HUDEP-2 (cell line): ENCODE measurements around the gene LASP1NB.

ENCODE experiments used
- DNase-seq, 76 experiments: peaks; one replicate each; lab custom pipeline; 2025; ENCODE audit not compliant: unreplicated experiment in 76 of 76; lab: John Stamatoyannopoulos, UW

LASP1NB gene

DNA sequence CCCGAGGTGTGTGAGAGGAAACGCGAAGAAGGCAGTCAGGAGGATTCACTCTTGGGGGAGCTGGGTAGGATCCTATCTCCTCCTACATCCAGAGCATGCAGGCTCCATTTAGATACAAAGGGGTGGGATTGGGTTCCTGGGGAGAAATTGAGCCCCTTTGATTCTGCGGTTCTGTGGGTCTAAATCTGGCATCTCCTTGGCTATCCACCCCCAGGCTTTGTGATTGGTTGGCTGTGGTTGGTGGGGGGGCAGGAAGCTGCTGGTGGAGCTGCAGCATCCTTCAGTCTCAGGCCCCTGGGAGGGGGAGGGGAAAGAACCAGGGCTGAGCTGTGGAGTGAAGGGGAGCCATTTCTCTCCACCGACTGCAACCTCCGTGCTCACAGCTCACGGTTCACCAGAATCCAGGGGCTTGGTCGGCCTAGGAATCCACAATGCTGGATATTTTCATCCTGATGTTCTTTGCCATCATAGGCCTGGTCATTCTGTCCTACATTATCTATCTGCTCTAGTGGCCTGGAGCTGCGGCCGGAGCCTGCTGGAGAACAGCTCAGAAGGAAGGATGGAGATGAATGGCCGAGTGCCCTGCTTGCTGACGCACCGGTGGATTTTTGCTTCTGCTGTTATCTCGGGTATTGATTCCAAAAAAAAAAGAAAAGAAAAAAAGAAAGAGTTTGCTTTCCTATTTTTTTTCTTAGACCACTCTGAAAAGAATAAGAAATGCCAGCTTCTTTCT is at the start of gene LASP1NB:
Gene LASP1NB (plus strand): TSS at position 352 of the 733 bp plus-strand sequence.
- DNase-seq = no peak

DNA sequence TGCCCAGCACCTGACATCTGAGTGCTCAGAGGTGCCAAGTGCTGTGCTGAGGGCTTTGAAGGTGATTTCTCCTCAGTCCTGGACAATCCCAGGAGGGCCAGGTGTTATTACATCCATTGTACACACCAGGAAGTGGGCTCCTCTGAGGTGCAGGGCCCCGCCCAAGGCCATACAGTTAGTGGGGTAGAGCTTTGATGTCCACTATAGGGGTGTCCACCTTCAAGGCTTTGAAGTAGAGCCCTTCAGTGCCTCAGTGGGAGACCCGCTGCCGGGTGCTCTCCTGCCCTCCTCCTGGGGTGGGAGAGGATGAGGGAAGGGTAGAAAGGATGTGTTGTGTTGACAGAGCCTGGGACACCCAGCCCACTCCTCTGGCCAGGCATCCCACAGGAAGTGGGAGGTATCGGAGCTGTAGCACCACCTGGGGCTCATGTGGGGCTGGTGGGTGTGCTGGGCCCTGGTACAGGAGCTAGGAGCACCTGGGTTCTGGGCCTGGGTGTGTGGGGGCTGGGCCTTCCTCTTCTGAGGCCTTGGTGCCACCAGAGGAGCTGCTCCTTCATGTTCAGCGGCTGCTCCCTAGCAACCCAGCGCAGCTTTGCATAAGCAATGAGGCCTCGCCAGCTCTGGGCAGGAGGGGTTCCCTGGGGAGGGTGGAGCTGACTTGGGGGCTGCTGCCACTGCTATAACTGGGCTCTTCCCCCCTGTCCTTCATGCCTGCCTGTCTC is 48.1 kb upstream of the LASP1NB start:
- DNase-seq = no peak

DNA sequence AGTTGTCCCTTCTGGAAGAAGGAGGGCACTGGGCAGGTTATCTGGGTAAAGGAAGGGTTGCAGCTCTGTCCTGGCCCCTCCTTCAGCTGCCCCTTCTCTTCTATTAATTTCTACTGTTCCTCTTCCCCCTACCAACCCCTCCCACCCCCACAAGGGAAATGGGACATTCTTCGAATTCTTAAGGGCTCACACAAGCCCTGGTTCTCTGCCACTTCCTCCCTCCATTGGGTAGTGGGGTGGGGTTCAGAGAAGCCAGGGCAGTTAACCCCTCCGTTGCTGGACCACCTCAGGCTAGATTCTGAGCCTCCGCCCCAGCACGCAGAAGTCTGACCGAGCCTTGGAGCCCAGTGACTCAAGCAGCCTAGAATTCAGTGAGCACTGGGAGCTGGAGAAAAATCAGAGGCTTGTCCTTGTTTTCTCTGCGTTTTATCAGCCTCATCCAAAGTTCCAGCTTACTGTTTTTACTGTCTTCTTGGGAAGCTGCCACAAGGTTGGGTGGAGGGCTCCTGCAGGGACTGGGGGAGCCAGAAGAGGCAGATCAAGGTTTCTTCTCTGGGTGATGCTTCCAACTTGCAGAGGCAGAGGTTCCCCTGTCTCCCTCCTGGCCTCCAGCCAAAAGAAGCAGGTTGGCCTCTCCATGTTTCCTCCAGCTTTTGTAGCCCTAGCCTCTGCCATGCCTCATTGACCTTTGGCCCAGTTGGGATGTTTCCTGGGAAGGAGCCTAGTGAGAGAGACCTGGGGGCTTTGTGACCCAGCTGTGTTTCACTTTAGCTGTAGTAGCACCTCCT is 45.3 kb upstream of the LASP1NB start:
- DNase-seq = no peak

DNA sequence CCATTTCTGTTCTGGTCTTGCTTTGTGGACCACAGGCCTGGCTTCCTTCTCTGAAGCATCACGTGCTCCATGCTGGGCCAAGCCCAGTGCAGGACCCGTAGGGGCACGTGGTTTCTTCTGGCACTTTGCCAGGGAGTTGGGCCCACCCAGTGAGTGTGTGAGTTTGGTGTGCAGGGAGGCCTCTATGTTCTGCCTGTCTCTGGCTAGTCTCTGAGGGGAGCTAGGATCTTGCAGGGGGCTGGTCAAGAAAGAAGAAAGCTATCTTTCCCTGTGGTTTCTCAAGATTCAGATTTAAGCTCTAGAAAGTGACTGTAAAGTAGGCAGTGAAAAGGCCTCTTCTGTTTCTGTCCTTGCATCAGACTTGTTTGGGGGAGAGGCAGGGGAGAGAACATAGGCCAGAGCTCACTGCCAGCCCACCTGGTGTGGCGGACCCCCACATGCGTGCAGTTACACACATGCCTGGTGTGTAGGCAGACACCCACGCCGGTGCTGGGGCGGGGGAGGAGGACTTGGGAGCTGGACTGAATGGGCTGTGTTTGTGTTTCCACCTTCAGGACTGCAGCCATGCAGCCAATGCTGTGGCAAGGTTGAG is 43.7 kb upstream of the LASP1NB start:
- DNase-seq = peak in 73 of 76 experiments; percentile 14 to 92 (median 80)

DNA sequence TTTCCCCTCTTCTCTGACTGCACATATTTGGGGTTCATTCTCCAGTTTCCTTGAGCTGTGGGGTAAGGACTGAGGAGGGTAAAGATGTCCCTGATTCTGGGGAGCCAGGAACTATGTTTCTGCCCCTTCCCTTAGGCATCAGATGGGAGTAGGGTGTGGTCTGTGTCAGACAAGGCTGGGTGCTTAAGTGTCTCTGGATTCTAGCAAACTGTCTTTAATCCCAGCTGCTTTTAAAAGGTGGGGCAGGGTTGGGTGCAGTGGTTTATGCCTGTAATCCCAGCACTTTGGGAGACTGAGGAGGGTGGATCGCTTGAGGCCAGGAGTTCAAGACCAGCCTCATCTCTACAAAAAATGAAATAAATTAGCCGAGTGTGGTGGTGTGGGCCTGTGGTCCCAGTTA is 42.5 kb upstream of the LASP1NB start:
- DNase-seq = no peak

DNA sequence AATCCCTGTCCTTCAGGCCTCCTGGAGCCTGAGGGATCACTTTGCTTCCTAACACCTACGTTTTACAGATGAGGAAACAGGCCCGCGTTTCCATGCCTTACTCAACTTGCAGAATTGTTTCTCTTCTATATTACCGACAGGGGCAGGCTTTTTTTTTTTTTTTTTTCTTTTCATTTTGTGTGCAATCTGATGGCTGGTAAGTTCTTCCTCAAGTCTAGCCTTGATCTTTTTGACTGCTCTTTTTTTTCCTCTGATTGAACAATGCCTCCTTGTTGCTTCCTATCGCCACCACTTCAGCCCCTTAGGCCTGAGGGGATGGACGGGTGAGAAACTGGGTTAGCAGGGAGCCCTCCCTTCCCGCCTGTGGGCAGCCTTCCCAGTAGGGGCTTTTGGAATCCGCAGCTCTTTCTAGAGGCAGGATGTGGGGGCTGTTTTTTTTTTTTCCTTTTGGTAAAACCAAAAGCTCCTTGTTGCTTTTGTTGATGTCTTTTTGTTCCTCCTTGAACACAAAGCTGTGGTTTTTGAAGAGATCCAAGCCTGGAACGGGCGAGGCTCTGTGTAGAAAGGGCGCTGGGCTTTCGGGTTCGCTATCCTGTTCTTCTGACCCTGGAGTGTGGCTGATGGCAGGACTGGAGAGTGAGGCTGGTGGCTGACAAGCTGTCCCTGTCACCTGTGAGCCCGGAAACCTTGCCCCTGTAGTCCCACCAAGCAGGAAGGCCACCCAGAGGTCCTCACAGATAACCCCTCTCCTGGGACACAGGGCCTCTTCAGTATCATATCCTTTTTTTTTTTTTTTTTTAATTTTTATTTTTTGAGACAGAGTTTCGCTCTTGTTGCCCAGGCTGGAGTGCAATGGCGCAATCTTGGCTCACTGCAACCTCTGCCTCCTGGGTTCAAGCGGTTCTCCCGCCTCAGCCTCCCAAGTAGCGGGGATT is 41.6 kb upstream of the LASP1NB start:
- no peak for DNase-seq

DNA sequence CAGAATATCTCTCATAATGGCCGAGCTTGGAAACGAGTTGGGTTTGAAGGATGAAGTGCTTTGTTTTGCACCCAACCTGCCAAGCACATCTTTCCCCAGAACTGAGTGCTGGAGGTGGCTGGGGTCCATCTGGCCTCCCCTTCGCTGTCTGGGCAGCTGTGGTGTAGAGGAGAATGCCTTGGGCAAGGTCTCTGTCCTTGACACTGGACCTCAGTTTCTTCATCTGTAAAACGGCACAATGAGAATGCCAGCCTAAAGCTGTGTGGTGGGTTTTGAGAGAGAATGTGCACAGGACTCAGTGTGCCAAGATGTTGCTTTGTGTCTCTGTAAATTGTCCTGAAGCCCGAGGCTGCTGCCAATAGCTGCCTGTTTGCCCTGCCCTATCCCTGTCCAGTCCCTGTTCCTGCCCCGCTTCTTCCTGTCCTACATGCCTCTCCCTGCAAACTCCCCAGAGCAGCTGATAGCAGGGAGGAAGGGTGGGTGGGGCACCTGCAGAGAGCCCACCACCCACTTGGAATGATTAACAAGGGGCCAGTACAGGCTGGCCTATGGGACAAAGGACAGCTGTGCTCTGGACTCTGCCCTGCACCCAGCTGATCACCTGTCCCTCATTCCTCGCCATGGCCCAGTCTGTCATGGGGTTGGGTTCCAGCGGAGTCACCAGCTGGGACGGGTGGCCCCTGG is 40.2 kb upstream of the LASP1NB start:
- DNase-seq = no peak

DNA sequence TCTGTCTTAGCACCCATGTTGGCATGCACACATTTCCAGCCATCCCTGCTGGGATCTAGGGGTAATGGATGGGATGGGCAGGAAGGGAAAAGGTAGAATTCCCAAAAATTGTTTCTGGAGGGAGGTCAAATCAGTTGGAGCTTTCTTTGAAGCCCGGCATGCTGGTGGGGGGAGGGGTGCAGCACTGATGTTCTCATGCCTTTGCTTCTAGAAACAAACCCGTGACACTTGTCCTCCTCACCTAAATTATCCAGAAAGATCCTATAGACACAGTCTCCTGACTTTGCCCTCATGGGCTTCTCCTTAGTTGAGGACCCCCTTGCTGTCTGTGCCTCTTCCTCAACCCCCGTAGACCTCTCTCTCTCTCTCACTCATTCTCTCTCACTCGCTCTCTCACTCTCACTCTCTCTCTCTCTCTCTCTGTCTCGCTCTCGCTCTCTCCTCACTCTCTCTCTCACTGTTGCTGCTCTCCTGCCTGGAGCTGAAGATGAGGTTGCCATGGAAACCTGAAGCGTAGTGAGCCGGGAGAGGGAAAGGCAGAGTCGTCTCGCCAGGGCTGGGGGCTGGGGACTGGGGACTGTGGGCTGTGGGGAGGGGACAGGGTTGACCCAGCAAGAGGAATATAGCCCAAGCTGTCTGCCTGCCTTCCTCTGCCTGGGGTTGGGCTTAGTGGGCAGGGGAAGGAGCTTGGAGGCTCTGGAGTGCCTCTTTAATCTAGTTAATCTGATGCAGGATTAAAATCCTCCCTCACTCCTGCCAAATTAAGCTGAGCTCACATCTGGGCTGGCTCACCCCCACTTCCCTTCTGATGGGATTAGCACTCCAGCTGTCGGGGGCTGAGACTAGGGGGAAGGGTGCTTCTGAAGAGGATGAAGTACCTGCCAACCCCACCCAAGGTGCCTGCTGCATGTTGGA is 39.4 kb upstream of the LASP1NB start:
- DNase-seq = no peak

DNA sequence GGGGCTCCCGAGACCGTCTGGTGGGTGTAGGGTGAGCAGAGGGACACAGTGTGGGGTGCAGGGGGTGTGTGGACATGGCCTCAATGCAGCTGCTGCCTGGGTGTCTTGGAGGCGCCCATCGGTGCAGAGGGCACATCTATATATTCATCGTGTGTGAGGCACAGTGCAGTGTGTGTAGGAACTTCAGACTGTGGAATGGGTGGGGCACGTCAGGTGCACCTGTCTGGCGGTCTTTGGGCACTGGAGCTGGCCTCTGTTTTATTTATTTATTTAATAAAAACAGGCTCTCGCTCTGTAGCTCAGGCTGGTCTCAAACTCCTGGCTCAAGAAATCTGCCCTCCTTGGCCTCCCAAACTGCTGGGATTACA is 38.8 kb upstream of the LASP1NB start:
- DNase-seq = no peak

DNA sequence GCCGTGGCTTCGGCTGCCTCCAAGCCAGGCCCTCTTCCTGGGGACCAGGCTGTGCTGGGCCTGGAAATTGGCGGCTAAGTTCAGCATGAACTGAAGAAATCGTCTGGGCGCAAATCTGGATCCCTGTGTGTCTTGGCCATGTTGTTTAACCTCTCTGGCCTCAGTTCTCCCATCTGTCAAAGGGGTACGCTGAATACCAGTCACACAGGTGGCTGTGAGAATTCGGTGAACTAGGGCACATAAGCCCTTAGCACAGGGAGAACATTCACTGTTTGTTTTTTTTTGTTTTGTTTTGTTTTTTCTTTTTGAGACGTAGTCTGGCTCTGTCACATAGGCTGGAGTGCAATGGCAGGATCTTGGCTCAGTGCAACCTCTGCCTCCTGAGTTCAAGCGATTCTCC is 36.6 kb upstream of the LASP1NB start:
- no peak for DNase-seq

DNA sequence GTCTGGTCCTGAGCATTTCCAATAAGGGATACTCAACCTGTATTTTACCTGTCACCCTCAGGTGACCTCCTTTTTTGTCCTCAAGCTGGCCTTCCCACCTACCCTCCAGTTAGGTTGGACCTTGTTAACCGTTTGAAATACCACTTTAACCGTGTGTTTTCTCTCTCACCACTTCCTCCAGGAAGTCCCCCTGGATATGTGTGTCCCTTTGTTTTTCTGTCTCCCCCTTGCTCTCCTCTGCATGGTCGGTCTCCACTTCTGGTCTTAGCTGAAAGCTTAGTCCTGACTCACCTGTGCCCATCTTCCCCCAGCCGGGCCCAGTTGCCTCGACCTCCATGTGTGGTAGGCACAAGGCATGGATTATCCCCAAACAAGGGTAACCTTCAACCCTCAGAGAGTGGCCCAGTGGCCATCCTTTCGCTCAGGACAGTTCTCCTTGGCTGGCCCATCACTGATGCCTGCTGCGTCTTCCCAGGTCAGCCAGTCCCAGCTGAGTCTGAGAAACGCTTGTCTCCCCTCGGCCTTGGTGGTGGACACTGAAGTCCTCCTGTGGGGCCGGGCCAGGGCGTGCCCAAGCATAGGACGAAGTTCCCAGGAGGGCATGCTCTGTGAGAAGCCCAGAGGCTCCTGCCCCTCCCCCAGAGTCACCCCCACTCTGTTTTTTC is 35.5 kb upstream of the LASP1NB start:
- DNase-seq = no peak

DNA sequence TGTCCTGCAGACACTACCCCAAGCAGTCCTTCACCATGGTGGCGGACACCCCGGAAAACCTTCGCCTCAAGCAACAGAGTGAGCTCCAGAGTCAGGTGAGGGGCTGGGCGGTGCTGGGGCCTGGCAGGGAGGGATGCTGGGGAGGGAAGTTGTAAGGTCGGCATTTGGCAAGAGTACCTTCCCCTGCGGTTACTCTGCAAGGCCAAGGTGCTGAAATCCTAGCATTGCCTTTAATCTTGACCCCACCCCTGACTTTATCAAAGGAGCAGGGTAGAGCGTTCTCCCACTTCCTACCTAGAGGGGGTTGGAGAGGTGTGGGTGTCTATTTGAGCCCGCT is 35.0 kb upstream of the LASP1NB start:
- DNase-seq = no peak

DNA sequence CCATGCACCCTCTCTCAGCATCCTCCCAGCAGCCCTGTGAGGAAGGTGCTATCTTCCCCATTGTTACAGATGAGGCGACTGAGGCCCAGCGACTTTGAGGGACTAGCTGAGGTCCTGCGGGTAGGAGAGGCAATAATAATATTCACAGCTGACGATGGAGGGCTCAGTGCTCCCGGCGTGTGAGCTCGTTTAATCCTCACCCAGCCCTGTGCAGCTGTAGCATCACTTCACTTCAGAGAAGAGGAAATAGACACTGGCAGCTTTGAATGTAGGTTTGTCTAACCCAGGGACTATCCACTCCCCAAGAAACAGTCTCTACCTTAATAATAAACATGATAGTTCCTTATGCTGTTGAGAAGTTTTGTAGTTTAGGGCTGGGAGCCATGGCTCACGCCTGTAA is 34.0 kb upstream of the LASP1NB start:
- no peak for DNase-seq

DNA sequence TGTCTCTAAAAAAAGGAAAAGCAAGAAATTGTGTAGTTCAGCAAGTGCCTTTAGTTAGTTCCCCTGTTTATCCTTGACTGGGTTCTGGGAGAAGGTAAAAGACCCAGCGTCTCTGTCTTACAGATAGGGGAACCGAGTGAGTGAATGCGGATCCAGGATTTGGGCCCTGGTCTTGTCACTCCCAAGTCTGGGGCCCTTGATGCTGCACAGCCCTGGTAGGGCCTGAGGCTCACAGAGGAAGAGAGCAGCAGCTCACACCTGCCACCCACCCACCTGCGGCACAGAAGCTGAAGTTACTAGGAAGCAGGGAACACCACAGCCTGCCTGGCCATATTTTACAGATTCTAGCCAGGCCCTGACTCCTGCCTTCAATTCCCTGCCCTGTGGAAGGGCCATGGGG is 33.3 kb upstream of the LASP1NB start:
- no peak for DNase-seq

DNA sequence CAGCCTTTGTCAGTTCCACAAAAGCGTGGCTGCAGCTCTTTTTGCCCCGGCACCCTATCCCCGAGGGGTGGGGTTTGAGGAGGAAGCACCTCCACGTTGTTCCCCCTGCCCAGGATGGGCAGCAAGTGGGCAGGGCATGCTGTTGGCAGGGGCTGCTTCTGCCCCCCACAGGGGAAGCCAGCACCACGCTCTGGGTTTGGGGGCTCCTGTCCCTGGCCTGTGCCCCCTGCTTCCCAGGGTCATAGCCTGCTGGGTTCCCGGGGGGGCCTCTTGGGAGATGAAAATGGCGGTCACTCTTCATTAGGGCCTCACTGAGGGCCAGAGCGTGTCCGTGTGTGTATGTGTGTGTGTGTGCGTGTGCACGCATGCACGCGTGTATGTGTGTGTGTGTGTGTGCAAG is 32.8 kb upstream of the LASP1NB start:
- no peak for DNase-seq

DNA sequence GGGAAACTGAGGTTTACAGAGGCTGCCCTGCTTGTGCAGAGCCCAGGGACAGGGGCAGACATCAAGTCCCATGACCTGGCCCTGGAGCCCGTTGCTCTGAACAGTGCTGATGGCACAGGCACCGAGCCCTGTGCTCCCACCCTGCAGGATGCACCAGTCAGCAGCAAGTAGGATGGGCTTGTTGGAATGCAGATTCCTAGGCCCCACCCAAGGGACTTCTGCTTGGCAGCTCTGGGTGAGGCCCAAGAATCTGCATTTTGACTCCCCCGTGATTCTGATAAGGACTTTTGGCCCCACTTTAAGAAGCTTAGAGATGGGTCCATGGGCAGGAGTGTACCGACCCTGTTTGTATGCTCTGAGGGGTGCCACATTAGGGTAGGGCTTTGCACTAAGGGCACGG is 32.3 kb upstream of the LASP1NB start:
- peak in 1 of 76 experiments; percentile 1 for DNase-seq

DNA sequence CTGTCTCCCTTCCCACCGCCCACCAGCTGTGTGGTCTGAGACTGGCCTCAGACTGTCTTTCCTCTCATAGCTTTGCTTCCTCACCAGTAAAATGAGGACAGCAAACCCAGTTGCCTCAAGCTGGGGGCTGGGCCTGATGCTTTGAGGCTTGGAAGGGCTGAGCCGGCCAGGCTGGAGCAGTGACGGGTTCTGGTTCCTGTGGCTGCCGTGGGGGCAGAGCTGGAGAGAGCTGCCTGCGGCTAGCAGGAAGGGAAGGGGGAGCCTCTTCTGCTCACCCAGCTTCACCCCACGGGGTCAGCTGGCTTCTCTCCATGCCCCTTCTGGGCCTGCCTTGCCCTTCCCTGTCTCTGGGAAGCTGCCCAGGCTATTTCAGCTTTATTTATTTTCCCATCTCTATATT is 31.8 kb upstream of the LASP1NB start:
- DNase-seq = no peak

DNA sequence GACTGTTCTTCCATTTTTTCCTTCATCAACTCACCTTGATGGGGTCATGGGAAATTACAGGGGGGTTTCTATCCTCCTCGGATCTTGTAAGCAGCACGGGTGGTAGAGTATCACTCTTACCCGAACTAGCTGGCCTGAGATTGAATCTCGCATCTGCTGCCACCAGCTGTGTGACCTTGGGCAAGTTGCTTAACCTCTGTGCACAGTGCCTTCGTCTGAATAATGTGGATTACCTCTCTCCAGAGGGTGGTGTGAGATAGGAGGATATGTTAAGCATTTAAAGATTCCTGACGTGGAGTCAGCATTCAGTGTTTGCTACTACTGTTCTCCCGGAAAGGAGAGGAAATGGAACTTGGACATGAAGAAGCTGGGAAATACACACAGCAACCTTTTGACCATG is 31.1 kb upstream of the LASP1NB start:
- peak in 1 of 76 experiments; percentile 0 for DNase-seq
